NCI-H460 (cell line): Measurements from ENCODE around the gene DNER. TPM values are rescaled to one million over a fixed set of nuclear protein-coding genes. Genes with fewer than 3 reads are reported as not detected.
"Not testable (repeated sequence)": the region's sequence is repeated elsewhere in the genome, so short reads cannot be mapped to it uniquely, and the experiment has no call there.

ENCODE experiments used
- DNase-seq: peaks from one replicate; pipeline ENCODE4 v3.0.0-alpha.2; 2016; ENCODE audit warnings: low read depth; ENCODE audit errors: extremely low read depth
- small RNA-seq, 2 experiments: library from RNA; depleted of rRNA; stranded (forward); fragments of <200 nt; gene quantifications; one replicate each; pipeline ENCODE3, GENCODE V24; 2014
- total RNA-seq: library from RNA; depleted of rRNA; stranded (reverse); fragments of >200 nt; shearing (Covaris generic); gene quantifications from 2 replicates; pipeline ENCODE4 v1.2.3, GENCODE V29; 2014; rRNA removed

The DNER gene
- total RNA-seq, 1 experiment from 2014 or later, result 111 TPM

DNA sequence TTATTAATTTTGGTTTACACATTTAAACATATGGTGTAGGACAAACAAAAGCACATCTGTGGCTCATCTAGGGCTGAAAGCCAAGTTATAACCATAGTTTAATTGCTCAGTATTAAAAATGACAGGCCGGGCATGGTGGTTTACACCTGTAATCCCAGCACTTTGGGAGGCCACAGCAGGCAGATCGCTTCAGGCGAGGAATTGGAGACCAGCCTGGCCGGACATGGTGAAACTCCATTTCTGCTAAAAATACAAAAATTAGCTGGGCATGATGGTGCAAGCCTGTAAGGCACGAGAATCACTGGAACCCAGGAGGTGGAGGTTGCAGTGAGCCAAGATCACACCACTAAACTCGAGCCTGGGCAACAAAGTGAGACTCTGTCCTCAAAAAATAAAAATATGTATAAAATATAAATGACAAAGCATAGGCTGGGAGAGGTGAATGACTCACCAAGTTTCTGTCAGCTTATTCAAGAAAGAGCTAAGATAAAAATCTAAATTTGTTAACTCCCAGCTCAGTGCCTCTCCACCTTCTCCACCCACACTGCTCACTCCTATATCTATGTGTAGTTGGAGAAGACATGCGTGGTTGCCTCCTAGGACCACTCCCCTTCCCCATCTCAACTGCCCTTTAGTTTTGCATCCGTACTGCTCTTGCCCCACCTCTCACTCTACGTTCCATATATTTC, 364.1 kb downstream of the DNER start:
- no peak for DNase-seq

- no peak for DNase-seq
Measured at GRCh38 chr2:229348128-229348527, 366.2 kb downstream of the DNER start.

DNA sequence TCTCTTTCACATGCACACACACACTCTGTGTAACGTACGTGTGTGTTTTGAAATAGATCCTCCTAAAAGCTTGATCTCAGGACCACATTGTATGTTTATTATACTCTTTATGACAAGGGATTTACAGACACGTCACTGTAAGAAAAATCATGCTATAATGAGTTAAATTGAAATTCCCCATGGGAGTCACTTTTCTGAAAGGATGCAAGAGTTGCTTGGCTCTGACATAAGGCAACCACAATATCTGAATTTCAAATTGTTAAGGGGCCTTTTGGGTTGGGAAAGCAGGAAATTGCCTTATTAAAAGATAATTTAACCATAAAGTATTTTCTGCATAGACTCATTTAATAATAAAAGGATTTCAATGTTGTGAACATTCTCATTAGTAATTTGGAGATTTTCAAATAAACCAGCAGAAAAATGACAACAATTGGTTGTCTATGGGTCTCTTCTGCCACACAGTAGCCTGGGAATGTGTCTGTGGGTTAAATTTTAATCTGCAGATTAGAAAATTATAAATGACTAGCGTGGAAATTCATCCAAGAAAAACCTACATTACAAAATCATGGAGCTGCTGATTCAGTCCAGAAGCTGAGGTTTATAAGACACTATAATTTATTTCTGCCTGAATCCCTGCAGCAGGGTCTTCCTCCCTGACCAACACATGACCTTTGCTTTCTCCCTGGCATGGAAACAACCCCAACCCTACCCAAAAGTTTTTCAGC, 367.4 kb downstream of the DNER start:
- no peak for DNase-seq

- DNase-seq, result no peak
Measured at GRCh38 chr2:229344955-229345354, 369.4 kb downstream of the DNER start.

DNA sequence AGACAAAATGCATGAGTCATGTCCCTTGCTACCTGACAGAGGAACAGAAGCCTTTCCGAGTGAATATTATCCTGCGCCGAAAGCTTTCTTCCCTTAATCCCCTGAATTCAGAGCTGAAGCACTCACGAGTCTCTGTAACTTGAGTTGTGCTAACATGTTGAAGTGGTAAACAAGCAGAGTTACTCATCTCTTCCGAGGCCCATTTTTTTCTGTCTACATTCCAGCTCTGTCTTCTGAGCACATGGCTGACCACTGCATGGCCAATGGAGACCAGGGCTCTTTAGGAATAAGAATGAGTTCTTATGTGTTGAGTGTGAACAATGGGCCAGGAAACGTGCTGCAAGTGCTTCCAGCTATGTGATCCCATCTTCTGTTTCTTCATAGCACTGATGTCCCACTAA, 370.2 kb downstream of the DNER start:
- no peak for DNase-seq

DNA sequence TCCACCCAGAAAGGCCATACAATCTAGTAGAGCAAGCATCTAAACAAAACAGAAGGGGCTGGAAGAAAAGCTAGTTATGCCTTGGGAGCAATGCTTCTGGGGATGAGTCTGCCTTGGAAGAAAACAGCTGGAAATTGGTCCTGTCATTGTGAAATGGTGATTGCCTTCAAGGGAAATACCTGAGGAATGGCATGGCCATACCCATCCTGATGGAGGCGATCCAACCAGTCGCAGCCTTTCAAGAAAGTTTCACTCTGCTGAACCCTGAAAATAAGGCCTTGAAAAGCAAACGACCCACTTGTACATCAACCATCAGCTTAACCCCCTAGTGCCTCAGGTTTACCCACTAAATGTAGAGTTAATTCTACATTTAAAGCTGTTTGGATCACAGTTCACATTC, 370.7 kb downstream of the DNER start:
- no peak for DNase-seq

DNA sequence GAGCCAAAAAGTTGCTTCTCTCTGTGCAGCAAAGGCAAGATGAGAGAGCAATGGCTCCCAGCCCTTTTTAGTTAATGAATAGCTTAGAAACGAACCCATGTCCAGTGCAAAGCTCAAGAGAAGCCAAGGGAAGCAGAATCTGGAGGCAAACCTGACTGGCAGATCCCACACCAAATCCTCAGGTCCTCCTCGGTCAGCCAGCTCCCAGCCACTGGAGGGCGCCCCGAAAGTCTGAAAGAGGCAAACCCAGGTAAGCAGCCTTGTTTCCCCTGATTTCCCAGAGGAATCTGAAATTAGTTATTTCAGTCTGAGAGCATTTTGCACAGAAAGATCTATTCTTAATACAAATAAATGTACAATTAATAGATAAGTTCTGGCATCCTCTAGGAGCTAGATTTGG, 372.0 kb downstream of the DNER start:
- peak; percentile 64 for DNase-seq

GRCh38 chr2:229340086-229340760, 374.1 kb downstream of the DNER start:
- no peak for DNase-seq

- DNase-seq, result no peak
Measured at GRCh38 chr2:229339618-229340017, 374.7 kb downstream of the DNER start.

- DNase-seq, result not testable (repeated sequence)
Measured at GRCh38 chr2:229339171-229339570, 375.2 kb downstream of the DNER start.

GRCh38 chr2:229335877-229336346, 378.4 kb downstream of the DNER start:
- DNase-seq, result no peak

GRCh38 chr2:229335330-229335729, 379.0 kb downstream of the DNER start:
- no peak for DNase-seq

GRCh38 chr2:229330952-229331351, 383.4 kb downstream of the DNER start:
- no peak for DNase-seq

DNA sequence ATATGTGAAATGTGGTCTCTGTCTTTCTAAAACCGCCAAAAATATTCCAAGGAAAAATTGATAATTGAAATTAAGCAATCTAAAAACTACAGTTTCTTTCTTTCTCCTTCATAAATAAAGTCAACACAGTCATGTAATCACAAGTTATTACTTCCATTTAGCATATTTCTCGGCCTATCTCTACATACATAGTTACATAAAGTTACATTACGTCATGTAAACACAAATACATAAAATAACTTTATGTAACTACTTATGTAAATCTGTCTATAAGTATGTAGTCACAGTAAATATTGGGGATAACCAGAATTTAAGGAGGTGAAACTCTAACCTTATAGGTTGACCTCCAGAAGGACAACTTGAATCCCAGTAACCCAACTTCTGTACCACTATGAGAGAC, 394.8 kb downstream of the DNER start:
- no peak for DNase-seq

DNA sequence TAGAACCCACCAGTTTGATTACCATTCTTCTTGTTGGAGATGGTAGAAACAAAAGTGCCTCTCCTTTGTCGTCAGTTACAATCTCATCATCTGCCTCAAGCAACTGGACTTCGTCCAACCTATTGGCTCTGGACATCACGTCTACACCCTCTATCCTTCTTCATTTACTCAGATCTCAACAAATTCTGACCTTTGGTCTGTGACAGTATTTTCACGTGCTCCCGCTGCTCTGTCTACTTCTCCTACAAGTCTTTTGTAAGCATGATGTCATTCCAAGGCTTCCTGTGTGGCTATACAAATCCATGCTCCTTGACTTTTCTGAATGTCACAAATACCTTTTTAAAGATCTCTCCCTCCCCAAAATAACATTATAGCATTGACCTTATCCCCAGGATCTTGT, 400.2 kb downstream of the DNER start:
- no peak for DNase-seq

- no peak for DNase-seq
Measured at GRCh38 chr2:229313591-229313990, 400.8 kb downstream of the DNER start.

Small RNA genes lying within 50 kb of the gene (small RNA-seq; reads per million reads assigned to genes)
- gene RNU7-9P, result 0 to 0.29 reads per million in 2 experiments

Other genes starting within 250 kb of the DNER start
- gene TRIP12, start 207.5 kb upstream of the DNER start, total RNA-seq, result 95.6 and 117 TPM in 2 replicates
- 1.4 and 1.9 TPM in 2 replicates for gene FBXO36, start 207.9 kb upstream of the DNER start, total RNA-seq